IMR-90 (cell line): ENCODE results near the gene SOX6. TPM values are rescaled to one million over a fixed set of nuclear protein-coding genes. Genes with fewer than 3 reads are reported as not detected.

ENCODE experiments used
- ATAC-seq: fragments of 200-7000 bp; cut with Tn5 transposase; 2 replicates; pipeline ENCODE4 v1.9.1; 2020; ENCODE audit warnings: low read depth, mild to moderate bottlenecking, moderate library complexity
- BruUV-seq: library from RNA; stranded (reverse); fragments of 400-500 nt; replicated peaks from 2 replicates; lab custom pipeline; 2021; lab: Mats Ljungman, UMichigan
- CTCF ChIA-PET: fragments of 300-600 bp; formaldehyde crosslinking; extraction: SDS; loops from one replicate; lab custom pipeline; 2021; ENCODE audit warnings: antibody characterized with exemption; lab: Yijun Ruan, JAX
- POLR2A ChIA-PET: fragments of 300-600 bp; sonication (Branson Sonifier 250); formaldehyde crosslinking; loops from one replicate; lab custom pipeline; 2022; ENCODE audit warnings: antibody characterized with exemption; ENCODE audit not compliant: unreplicated experiment; lab: Charles Lee
- DNase-seq: peaks from one replicate; pipeline ENCODE4 v3.0.0; 2013
- H2AFZ ChIP-seq: replicated peaks from 2 replicates; pipeline ENCODE3; 2013; ENCODE audit warnings: low read length, mild to moderate bottlenecking; ENCODE audit not compliant: poor library complexity
- H2AK5ac ChIP-seq: 2 replicates; pipeline ENCODE4 v1.6.1; 2013; ENCODE audit warnings: low read depth, low read length, inconsistent platforms
- H2AK9ac ChIP-seq: replicated peaks from 2 replicates; pipeline ENCODE3; 2013; ENCODE audit warnings: mild to moderate bottlenecking, low read depth, low read length, moderate library complexity; ENCODE audit not compliant: poor library complexity
- H2BK120ac ChIP-seq: 2 replicates; pipeline ENCODE4 v1.6.1; 2013; ENCODE audit warnings: low read depth, low read length, inconsistent platforms
- H2BK15ac ChIP-seq: 3 replicates; pipeline ENCODE4 v1.6.1; 2013; ENCODE audit warnings: low read depth, low read length, inconsistent platforms
- H2BK20ac ChIP-seq: 2 replicates; pipeline ENCODE4 v1.6.1; 2013; ENCODE audit warnings: low read depth, mild to moderate bottlenecking, inconsistent platforms, low read length, moderate library complexity
- H2BK5ac ChIP-seq: 2 replicates; pipeline ENCODE4 v1.6.1; 2013; ENCODE audit warnings: mild to moderate bottlenecking, low read depth, low read length, inconsistent platforms; ENCODE audit not compliant: poor library complexity, severe bottlenecking
- H3K14ac ChIP-seq: replicated peaks from 2 replicates; pipeline ENCODE4 v1.6.1; 2013; ENCODE audit warnings: low read depth, low read length, inconsistent platforms
- H3K18ac ChIP-seq: 2 replicates; pipeline ENCODE4 v1.6.1; 2013; ENCODE audit warnings: low read depth, low read length, control low read depth
- H3K23ac ChIP-seq: 2 replicates; pipeline ENCODE4 v1.6.1; 2013; ENCODE audit warnings: low read depth, low read length, inconsistent platforms
- H3K27ac ChIP-seq: 2 replicates; pipeline ENCODE4 v1.5.1; 2013; ENCODE audit warnings: mild to moderate bottlenecking, control low read depth, low read length; ENCODE audit not compliant: insufficient read depth
- H3K27me3 ChIP-seq: 2 replicates; pipeline ENCODE4 v1.6.1; 2013; ENCODE audit warnings: low read length; ENCODE audit not compliant: control insufficient read depth, insufficient read depth
- H3K36me3 ChIP-seq: 2 replicates; pipeline ENCODE4 v1.6.1; 2013; ENCODE audit warnings: low read length, mixed read lengths; ENCODE audit not compliant: control insufficient read depth, insufficient read depth
- H3K4ac ChIP-seq: 2 replicates; pipeline ENCODE4 v1.6.1; 2013; ENCODE audit warnings: low read depth, low read length, inconsistent platforms
- H3K4me1 ChIP-seq: 2 replicates; pipeline ENCODE4 v1.6.1; 2013; ENCODE audit warnings: low read length, mixed read lengths; ENCODE audit not compliant: control insufficient read depth, insufficient read depth
- H3K4me2 ChIP-seq: 2 replicates; pipeline ENCODE4 v1.6.1; 2013; ENCODE audit warnings: low read depth, mild to moderate bottlenecking, control low read depth, low read length, moderate library complexity
- H3K4me3 ChIP-seq: 2 replicates; pipeline ENCODE4 v1.5.1; 2013; ENCODE audit warnings: low read depth, mild to moderate bottlenecking, control low read depth, low read length, moderate library complexity; ENCODE audit not compliant: insufficient read depth
- H3K56ac ChIP-seq: 2 replicates; pipeline ENCODE4 v1.6.1; 2013; ENCODE audit warnings: low read length, inconsistent platforms; ENCODE audit not compliant: insufficient read depth; ENCODE audit errors: extremely low read depth
- H3K79me1 ChIP-seq, 2 experiments: 2 replicates each; pipeline ENCODE4 v1.6.1; 2013; ENCODE audit warnings: low read length in 2 of 2, inconsistent platforms in 1 of 2, low read depth in 1 of 2
- H3K9ac ChIP-seq: 2 replicates; pipeline ENCODE4 v1.6.1; 2013; ENCODE audit warnings: low read depth, low read length, control low read depth
- H3K9me1 ChIP-seq: 2 replicates; pipeline ENCODE4 v1.6.1; 2013; ENCODE audit warnings: low read length, inconsistent platforms; ENCODE audit not compliant: insufficient read depth
- H3K9me3 ChIP-seq: 2 replicates; pipeline ENCODE4 v1.6.1; 2013; ENCODE audit warnings: low read length; ENCODE audit not compliant: control insufficient read depth, insufficient read depth
- H4K20me1 ChIP-seq: 2 replicates; pipeline ENCODE4 v1.6.1; 2013; ENCODE audit warnings: low read length, inconsistent platforms; ENCODE audit not compliant: insufficient read depth
- H4K5ac ChIP-seq: 2 replicates; pipeline ENCODE4 v1.6.1; 2013; ENCODE audit warnings: mild to moderate bottlenecking, low read depth, low read length, control low read depth
- H4K8ac ChIP-seq, 2 experiments: 2 replicates each; pipeline ENCODE4 v1.6.1; 2013; ENCODE audit warnings: low read depth in 2 of 2, low read length in 2 of 2, control low read depth in 1 of 2, inconsistent platforms in 1 of 2
- H4K91ac ChIP-seq: 2 replicates; pipeline ENCODE4 v1.6.1; 2013; ENCODE audit warnings: low read depth, low read length, inconsistent platforms; ENCODE audit not compliant: insufficient read depth
- BHLHE40 ChIP-seq: fragments of 150-350 bp; IDR thresholded peaks from 2 replicates; pipeline ENCODE4 v1.6.1; 2016; ENCODE audit warnings: mild to moderate bottlenecking, low read depth, low read length
- CTCF ChIP-seq: conservative IDR thresholded peaks from 2 replicates; pipeline ENCODE4 v1.5.1; 2012; ENCODE audit warnings: mild to moderate bottlenecking, low read depth, low read length, improper control_type of control experiment
- FOS ChIP-seq: fragments of 150-350 bp; IDR thresholded peaks from 2 replicates; pipeline ENCODE4 v1.6.1; 2016; ENCODE audit warnings: low read depth, low read length
- MXI1 ChIP-seq: IDR thresholded peaks from 2 replicates; pipeline ENCODE4 v1.6.1; 2012; ENCODE audit warnings: low read depth, mild to moderate bottlenecking, low read length, moderate library complexity, borderline replicate concordance
- NFE2L2 ChIP-seq: fragments of 150-350 bp; IDR thresholded peaks from 2 replicates; pipeline ENCODE4 v1.6.1; 2016; ENCODE audit warnings: low read depth, mild to moderate bottlenecking, low read length
- POLR2A ChIP-seq: IDR thresholded peaks from 2 replicates; pipeline ENCODE4 v1.6.1; 2012; ENCODE audit warnings: mild to moderate bottlenecking, low read depth, low read length
- RAD21 ChIP-seq: IDR thresholded peaks from 2 replicates; pipeline ENCODE4 v1.6.1; 2012; ENCODE audit warnings: low read length, improper control_type of control experiment
- RCOR1 ChIP-seq: IDR thresholded peaks from 2 replicates; pipeline ENCODE4 v1.6.1; 2012; ENCODE audit warnings: mild to moderate bottlenecking, low read length, improper control_type of control experiment; ENCODE audit not compliant: insufficient replicate concordance
- RFX5 ChIP-seq: IDR thresholded peaks from 2 replicates; pipeline ENCODE4 v1.8.0; 2012; ENCODE audit warnings: low read depth, mild to moderate bottlenecking, low read length, moderate library complexity
- SMC3 ChIP-seq: fragments of 150-350 bp; IDR thresholded peaks from 2 replicates; pipeline ENCODE4 v1.6.1; 2016; ENCODE audit warnings: low read depth, mild to moderate bottlenecking, antibody characterized with exemption, low read length, moderate library complexity
- WGBS, 2 experiments: methylation state at CpG; one replicate each; pipeline versions ENCODE4 v1.1.5 to v1.1.7; 2013; ENCODE audit warnings: missing lambda C conversion rate in 2 of 2; ENCODE audit not compliant: insufficient read length in 1 of 2; ENCODE audit errors: extremely low coverage in 2 of 2; 5-methylcytosine and 5-hydroxymethylcytosine counted together
- dilution Hi-C: fragments of 300-500 bp; cut with HindIII; formaldehyde crosslinking; loops from one replicate; pipeline ENCODE4 v1.14.3; 2018; ENCODE audit warnings: low sequenced_read_pairs; ENCODE audit not compliant: unreplicated experiment
- in situ Hi-C: fragments of 300-500 bp; cut with MboI; formaldehyde crosslinking; loops from 3 replicates; pipeline ENCODE4 v1.14.3; 2019; ENCODE audit warnings: low sequenced_read_pairs, inconsistent platforms, mixed read lengths
- intact Hi-C: fragments of 100-400 bp; cut with micrococcal nuclease; formaldehyde crosslinking; loops from 2 replicates; pipeline ENCODE4 v1.10.0; 2022
- polyA plus RNA-seq, 3 experiments: library from polyadenylated mRNA; depleted of rRNA; stranded (reverse); fragments of >200 nt; gene quantifications; 2 replicates each; pipeline ENCODE4 v1.2.3, GENCODE V29; 2012; ENCODE audit warnings: low replicate concordance in 1 of 3
- total RNA-seq: library from RNA; depleted of rRNA; stranded (reverse); fragments of >200 nt; gene quantifications from 2 replicates; pipeline ENCODE4 v1.2.3, GENCODE V29; 2012
- TF ChIP-seq, protein P1 (sequence below): fragments of 150-350 bp; IDR thresholded peaks from 2 replicates; pipeline ENCODE4 v1.6.1; 2016; ENCODE audit warnings: low read depth, mild to moderate bottlenecking, low read length, moderate library complexity, borderline replicate concordance

The SOX6 gene
- total and polyA plus RNA-seq, 2 of the 4 experiments (the other 2 are of a cell fraction) = 1.7 to 7.7 TPM

- H3K9me1 ChIP-seq = peaks cover 10% of the 10 kb centered on the region; the same call in 1 of the 2 replicates
- DNase-seq (no peak), ATAC-seq (no peak)
- no peak overlapping the region for H3K4ac ChIP-seq
- intact Hi-C loops (no loop called here), dilution Hi-C loops (no loop called here), in situ Hi-C loops (no loop called here)
- ChIA-PET CTCF (no interaction called here), POLR2A (no interaction called here)
- no peak overlapping the region for H3K23ac ChIP-seq
- H3K4me1 ChIP-seq = peaks cover 10% of the 10 kb centered on the region
- H2BK5ac ChIP-seq = no peak overlapping the region
- no peak overlapping the region for H4K8ac ChIP-seq
- peaks cover 3% of the 10 kb centered on the region for H3K9me3 ChIP-seq
- no peak overlapping the region for H2BK120ac ChIP-seq
- no peaks in the 10 kb centered on the region for H3K36me3 ChIP-seq
- no peak overlapping the region for H3K27ac ChIP-seq
- H3K14ac ChIP-seq = no peak overlapping the region
- no TSS peak for BruUV-seq
- no peak overlapping the region for H3K4me2 ChIP-seq
- H3K56ac ChIP-seq = no peak overlapping the region
- no peak overlapping the region for H2AK5ac ChIP-seq
- TF ChIP-seq MXI1 (no peak), RAD21 (peak; percentile 51), BHLHE40 (no peak), SMC3 (peak; percentile 24; the same call in 1 of the 2 replicates), RCOR1 (no peak), NFE2L2 (no peak), RFX5 (no peak), CTCF (peak; percentile 30), POLR2A (no peak), FOS (no peak)
- TF ChIP-seq, protein P1, sequence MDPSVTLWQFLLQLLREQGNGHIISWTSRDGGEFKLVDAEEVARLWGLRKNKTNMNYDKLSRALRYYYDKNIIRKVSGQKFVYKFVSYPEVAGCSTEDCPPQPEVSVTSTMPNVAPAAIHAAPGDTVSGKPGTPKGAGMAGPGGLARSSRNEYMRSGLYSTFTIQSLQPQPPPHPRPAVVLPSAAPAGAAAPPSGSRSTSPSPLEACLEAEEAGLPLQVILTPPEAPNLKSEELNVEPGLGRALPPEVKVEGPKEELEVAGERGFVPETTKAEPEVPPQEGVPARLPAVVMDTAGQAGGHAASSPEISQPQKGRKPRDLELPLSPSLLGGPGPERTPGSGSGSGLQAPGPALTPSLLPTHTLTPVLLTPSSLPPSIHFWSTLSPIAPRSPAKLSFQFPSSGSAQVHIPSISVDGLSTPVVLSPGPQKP = no peak
- H3K9ac ChIP-seq = no peak overlapping the region
- H2AK9ac ChIP-seq = no peak overlapping the region
- no peak overlapping the region for H3K18ac ChIP-seq
- H3K4me3 ChIP-seq = no peak overlapping the region
- H4K20me1 ChIP-seq = no peaks in the 10 kb centered on the region
- H4K5ac ChIP-seq = no peak overlapping the region
- H4K91ac ChIP-seq = no peak overlapping the region
- 64% methylated on average over 23 of the region's 36 CpGs; no CpG with 5 or more reads in 1 of the 2 experiments for WGBS, 2 experiments
- no peak overlapping the region for H2BK15ac ChIP-seq
- no peaks in the 10 kb centered on the region for H3K79me1 ChIP-seq
- no peaks in the 10 kb centered on the region for H3K27me3 ChIP-seq
- H2AFZ ChIP-seq = no peak overlapping the region
- no peak overlapping the region for H2BK20ac ChIP-seq
Observed at GRCh38 chr11:15941206-15941770, 415.1 kb downstream of the SOX6 start.
